Hepatocyte (in vitro differentiated cells): Measurements from ENCODE around the gene CDH6.

Experiments
- CTCF ChIP-seq: fragments of 200-600 bp; sonication (generic); IDR thresholded peaks from 2 replicates; pipeline ENCODE4 v1.5.1; 2016; ENCODE audit warnings: antibody characterized with exemption, mild to moderate bottlenecking; ENCODE audit not compliant: poor library complexity
- EZH2 ChIP-seq: fragments of 200-600 bp; sonication (generic); IDR thresholded peaks from 2 replicates; pipeline ENCODE4 v1.6.1; 2016; ENCODE audit warnings: antibody characterized with exemption, mild to moderate bottlenecking, borderline replicate concordance

- TF ChIP-seq CTCF (no peak), EZH2 (no peak)
Observed at GRCh38 chr5:31217446-31217845, 24.0 kb downstream of the CDH6 start.
